Neural cell (in vitro differentiated cells): ENCODE results near the gene GDF7.

Experiments used
- CTCF ChIP-seq: fragments of 450-650 bp; IDR thresholded peaks from 2 replicates; pipeline ENCODE4 v1.5.1; 2014; ENCODE audit warnings: antibody characterized with exemption, mild to moderate bottlenecking, moderate library complexity; ENCODE audit not compliant: poor library complexity, severe bottlenecking
- EP300 ChIP-seq: fragments of 450-650 bp; conservative IDR thresholded peaks from 2 replicates; pipeline ENCODE4 v1.6.1; 2014; ENCODE audit warnings: antibody characterized with exemption, mild to moderate bottlenecking, moderate library complexity; ENCODE audit not compliant: poor library complexity, severe bottlenecking
- RAD21 ChIP-seq: fragments of 450-650 bp; conservative IDR thresholded peaks from 2 replicates; pipeline ENCODE4 v1.6.1; 2014; ENCODE audit warnings: antibody characterized with exemption, mild to moderate bottlenecking, moderate library complexity
- TAF1 ChIP-seq: IDR thresholded peaks from 2 replicates; pipeline ENCODE4 v1.6.1; 2012; ENCODE audit warnings: low read depth

DNA sequence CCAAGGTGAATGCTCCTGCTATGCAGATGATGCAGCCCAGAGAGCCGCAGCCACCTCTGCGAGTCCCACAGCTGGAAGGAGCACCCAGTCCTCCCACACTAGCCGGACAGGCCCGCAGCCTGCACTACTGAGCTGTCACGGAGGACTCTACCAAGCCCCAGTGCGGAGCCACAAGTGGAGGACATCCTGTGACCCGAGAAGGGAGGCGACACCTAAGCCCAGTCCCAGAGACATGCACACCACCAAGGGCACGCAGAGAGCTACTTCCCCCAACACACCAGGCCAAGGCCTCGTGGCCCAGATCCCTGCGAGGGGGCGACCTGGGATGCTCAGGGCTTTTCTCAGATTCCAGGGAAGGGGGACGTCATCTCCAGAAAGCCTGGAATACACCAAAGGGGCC, 28.9 kb upstream of the GDF7 start:
- no peak for TF ChIP-seq CTCF
- no peak for TF ChIP-seq EP300
- TF ChIP-seq TAF1, result no peak
- TF ChIP-seq RAD21, result no peak
